GM19452 (cell line): ENCODE data around the gene TUB.

Source experiments
- ATAC-seq: cut with Tn5 transposase; IDR thresholded peaks from one replicate; pipeline ENCODE4 v1.9.1; 2021; ENCODE audit not compliant: unreplicated experiment

The TUB gene

GRCh38 chr11:8080674-8081590 lies at the start of gene TUB:
Gene TUB (plus strand): TSS chr11:8081211. CDS start chr11:8081511, 300 bp downstream.
- ATAC-seq, result no peak

GRCh38 chr11:8031248-8032115 lies 49.5 kb upstream of the TUB start:
- no peak for ATAC-seq

- no peak for ATAC-seq
Measured at GRCh38 chr11:8032122-8032521, 48.9 kb upstream of the TUB start.

GRCh38 chr11:8032576-8033304 lies 48.3 kb upstream of the TUB start:
- ATAC-seq, result no peak

GRCh38 chr11:8033305-8034105 lies 47.5 kb upstream of the TUB start:
- peak; percentile 76 for ATAC-seq

GRCh38 chr11:8034106-8034585 lies 46.9 kb upstream of the TUB start:
- no peak for ATAC-seq

- no peak for ATAC-seq
Measured at GRCh38 chr11:8034604-8035190, 46.3 kb upstream of the TUB start.

GRCh38 chr11:8035200-8035855 lies 45.7 kb upstream of the TUB start:
- ATAC-seq, result no peak

- no peak for ATAC-seq
Measured at GRCh38 chr11:8036002-8036802, 44.8 kb upstream of the TUB start.

GRCh38 chr11:8036986-8037385 lies 44.0 kb upstream of the TUB start:
- ATAC-seq, result no peak

GRCh38 chr11:8038393-8038792 lies 42.6 kb upstream of the TUB start:
- no peak for ATAC-seq

- no peak for ATAC-seq
Measured at GRCh38 chr11:8038811-8039529, 42.0 kb upstream of the TUB start.

- no peak for ATAC-seq
Measured at GRCh38 chr11:8039530-8040260, 41.3 kb upstream of the TUB start.

- no peak for ATAC-seq
Measured at GRCh38 chr11:8040261-8040920, 40.6 kb upstream of the TUB start.

GRCh38 chr11:8040921-8041285 lies 40.1 kb upstream of the TUB start:
- no peak for ATAC-seq

GRCh38 chr11:8041576-8041975 lies 39.4 kb upstream of the TUB start:
- no peak for ATAC-seq

GRCh38 chr11:8043756-8044155 lies 37.3 kb upstream of the TUB start:
- no peak for ATAC-seq
